NOMO-1 treated with dmso at 0.1 percent for 144 hours (cell line): ENCODE measurements around the gene PTPRN2.

Experiments used
- DNase-seq: peaks from one replicate; lab custom pipeline; 2025; ENCODE audit not compliant: unreplicated experiment; lab: John Stamatoyannopoulos, UW

PTPRN2 gene

DNA sequence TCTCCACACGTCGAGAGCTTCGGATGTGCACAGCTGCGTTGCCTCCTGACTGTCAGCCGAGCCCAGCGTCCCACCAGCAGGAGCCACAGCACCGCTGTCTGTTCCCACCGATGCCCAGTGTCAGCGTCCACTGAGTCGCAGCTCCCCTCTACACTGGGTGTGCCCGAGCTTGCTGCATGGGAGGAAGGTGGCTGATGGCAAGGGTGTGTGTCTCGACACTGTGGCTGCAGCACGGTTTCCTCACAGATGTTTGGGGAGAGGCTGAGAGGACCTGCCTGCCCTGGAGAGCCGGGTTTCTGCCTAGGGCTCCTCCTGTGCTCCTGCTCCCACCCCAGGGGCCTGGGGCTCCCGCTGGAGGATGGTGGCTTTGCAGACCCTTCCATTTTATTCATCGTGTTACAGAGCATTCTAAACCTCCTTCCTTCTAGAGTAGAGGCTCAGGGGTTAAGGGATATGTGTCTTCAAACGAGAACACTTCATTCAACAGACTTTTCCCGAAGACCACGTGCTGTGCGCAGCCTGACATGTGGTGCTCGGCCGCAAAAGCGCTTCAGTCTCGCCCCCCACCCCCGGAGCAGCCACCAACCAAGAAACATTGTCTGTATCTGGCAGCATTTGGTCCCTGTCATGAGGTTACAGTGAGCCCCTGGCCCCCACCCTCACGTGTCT lies 866.0 kb downstream of the PTPRN2 start:
- DNase-seq = no peak

DNA sequence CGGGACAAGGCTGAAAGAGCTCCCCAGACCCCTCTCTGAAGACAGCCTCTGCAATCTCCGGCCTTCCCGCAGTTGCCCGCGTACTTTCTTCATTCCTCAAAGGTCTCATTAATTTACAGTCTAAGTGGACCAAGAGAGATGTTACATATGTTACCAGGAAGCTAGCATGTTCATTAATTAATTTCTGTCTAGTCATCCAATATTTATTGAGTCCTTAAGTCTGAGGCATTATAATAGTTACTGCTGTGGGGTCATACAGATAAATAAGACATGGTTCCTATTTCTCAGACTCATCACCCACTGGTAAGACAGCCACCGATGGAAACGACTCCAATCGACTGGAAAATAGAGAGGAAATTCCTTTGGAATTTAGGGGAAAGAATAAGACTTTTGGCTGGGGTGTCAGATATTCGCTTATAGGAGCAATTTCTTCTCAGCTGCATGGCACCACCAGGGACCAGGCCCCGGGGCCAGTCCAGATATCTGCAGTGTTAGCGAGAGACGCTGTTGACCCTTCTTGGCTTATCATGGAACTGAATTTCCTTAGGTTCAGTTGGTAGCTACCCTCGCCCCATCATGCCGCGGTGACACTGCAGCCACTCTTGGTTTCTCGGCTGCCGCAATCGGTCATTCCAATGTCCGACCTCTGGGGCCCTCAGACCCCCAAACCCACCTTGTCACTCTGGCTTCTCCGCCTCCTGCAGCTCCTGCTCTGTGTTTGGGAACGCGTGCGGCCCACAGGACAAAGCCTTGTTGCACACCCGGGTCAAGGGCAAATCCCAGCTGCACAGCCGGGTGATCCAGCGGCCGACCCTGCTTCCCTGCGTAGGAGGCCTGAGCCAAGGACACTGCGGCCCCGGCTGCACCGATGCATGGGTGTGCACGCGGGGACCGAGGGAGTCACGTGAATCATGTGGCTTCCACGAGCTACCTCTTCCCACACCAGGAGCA lies 867.6 kb downstream of the PTPRN2 start:
- DNase-seq = no peak

DNA sequence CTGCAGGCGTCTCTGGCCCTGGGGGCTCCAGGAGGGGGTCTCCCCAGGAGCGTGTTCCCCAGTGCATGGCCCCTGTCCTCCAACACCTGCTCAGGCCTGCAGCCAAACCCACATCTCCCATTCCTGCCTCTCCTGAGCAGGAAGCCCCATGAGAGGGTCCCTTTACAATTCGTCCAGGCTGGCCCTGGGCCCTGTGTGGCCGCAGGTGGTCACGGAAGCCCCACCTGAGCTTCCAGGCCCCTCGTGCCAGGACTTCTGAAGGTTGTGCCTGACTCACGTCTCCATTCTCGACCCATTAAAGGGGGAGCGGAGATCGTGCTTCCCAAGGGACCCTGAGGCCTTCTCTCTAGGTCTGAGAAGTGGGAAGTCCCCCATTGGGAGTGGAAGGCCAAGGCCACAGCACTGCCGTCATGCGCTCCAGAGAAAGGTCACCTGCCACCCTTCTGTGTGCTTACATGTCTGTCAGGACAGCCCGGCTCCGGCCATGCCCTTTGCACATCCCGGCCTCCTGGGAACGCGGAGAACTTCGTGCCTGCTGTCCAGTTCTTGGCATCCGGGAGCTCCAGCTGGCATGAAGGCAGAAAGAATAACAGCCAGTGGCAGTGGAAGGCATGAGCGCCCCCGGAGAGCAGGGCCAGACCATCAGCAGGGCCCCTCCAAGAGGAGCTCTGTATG lies 868.5 kb downstream of the PTPRN2 start:
- DNase-seq = no peak

DNA sequence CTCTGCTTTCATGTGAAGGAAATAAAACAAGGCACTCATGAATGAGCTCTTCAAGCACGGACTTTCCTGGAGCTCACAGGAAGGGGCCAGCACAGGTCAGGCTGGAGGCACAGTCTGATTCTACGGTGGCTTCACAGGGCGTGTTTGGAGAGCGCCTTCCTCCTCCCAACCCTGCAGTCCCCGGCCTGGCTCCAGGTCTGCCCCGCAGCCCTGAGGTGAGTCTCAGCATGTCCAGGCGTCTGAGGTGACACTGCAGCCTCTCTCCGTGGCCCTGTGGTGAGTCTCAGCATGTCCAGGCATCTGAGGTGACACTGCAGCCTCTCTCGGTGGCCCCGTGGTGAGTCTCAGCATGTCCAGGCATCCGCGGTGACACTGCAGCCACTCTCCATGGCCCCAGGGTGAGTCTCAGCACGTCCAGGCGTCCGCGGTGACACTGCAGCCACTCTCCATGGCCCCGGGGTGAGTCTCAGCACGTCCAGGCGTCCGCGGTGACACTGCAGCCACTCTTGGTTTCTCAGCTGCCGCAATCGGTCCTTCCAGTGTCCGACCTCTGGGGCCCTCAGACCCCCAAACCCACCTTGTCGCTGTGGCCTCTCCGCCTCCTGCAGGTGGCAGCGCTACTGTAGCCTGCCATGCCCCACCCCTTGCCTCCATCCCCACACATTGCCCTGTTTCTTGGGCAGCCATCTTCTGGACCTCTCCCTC lies 869.2 kb downstream of the PTPRN2 start:
- no peak for DNase-seq

DNA sequence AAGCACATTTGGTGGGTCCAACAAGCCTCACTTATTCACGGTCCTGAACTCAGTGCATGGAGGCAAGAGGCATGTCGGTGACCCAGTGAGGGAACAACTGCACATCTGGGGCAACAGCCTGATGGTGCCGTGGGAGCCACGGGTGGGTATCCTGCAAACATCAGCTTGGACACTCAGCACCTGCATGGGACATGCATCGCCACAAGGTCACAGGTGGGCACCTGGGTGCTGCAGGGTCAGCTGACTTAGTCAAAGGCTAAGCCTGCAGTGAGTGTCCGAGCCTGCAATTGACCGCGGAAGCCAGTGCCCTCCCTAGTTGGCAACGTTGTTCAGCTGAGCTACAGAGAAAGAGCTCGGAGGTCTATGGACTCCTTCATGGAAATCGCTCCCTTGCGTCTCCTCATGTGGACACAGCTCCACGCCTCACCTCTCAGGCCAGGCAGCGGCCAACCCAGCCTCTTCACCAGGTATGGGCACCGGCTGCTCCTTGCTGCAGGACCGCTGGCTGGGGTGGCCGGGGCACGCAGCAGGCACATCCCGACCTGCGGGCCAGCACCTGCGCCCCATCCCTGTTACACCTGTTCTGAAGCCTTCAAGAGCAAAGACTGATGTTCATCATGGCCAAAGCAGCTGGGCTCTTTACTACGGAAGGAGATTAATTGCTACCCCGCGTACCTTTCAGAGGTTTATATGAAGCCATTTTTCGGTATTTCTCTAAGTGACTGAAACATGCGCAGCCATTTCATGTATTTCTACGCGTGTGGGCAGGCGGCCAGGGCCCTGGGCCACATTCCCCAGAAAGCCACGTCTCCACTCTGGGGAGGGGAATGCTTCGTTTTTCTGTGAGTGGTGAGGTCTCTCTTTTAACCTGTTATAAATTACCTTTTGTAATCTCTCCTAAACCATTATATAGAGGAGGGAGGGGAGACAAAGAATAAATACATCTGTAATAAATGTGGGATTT lies 870.1 kb downstream of the PTPRN2 start:
- DNase-seq = no peak

DNA sequence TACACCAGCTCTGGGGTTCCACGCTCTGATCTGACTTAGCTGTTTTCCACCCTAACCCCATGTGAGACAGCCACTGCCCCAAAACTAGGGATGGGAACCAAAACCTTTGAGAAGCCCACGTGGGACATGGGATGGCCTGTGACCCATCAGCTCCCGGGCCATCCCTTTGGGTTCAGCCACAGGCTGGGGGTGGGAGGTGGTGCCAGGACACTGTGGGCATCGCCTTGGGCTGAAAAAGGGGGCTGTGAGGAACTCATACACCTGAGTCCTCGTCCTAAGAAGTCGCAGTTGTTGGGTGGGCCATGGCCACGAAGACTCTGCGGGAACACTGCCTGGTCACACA lies 871.7 kb downstream of the PTPRN2 start:
- no peak for DNase-seq

DNA sequence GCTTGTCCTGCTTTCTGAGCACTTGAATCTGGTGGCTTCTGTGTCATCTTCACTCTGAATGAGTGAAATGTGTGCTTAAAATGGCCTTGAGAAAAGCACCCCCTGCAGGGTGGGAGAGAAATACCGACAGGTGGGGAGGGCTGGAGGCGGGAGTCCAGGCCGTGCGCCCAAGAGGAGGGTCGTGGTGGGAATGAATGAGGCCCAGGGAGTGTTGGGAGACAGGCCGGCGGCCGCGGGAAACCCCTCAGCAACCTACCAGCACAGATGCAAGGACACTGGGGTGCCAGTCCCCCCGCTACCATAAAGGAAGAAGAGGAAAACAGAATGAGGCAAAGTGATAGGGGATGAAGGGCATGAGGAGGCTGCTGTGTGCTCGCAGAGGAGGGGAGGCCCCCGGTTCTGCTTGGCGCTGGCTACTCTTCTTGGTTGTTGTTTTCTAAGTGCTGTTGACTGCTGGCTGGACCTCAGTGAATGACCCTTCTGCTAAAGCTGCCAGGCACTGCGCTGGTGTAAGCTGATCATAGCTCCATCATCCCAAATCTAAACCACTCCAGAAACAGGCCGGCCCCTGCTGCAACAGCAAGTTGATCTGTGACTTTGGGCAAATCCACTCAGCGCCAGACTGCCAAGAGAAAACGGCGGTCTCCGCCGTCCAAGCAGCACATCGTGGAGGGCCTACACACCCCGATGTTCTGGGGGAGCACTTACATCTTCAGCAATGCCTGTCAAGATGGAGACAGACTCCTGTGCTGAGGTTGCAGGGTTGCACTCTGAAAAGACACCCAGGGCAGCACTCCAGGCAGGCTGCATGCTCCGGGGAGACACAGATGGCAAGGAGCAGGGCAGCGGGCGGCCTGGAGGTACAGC lies 872.3 kb downstream of the PTPRN2 start:
- no peak for DNase-seq

DNA sequence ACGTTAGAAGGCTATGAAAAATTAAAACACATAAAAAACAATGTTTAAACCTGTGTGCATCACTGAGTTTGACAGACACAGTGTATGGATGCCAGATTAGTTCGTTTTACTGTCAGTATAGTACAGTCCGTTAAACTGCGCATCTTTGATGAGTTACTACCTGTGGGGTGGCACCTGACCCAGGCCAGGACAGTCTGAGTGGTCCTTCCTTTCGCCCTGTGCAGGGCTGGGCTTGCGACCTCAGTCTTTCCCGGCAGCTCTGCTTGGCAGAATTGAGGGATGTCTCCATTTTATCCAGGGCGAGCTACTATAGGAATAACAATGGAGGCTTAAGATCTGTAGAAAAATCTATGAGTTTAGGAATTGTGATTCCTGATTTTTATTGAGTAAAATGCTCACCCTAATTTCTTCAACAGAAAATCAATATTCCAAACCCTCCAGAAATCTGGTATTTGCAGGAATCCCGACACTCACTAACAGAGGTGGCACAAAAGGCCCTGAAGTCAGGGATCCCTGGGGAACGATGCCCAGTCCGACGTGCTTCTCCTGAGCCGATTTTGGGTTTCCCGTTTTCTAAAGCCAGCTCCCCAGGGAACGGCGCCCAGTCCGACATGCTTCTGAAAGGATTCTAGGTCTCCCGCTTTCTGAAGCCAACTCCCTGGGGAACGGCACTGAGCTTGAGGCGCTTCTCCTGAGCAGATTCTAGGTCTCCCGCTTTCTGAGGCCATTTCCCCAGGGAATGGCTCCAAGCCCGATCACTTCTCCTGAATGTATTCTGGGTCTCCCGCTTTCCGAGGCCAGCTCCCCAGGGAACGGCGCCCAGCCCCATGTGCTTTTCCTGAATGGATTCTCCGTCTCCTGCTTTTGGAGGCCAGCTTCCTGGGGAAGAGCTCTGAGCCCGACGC lies 873.2 kb downstream of the PTPRN2 start:
- DNase-seq = no peak

DNA sequence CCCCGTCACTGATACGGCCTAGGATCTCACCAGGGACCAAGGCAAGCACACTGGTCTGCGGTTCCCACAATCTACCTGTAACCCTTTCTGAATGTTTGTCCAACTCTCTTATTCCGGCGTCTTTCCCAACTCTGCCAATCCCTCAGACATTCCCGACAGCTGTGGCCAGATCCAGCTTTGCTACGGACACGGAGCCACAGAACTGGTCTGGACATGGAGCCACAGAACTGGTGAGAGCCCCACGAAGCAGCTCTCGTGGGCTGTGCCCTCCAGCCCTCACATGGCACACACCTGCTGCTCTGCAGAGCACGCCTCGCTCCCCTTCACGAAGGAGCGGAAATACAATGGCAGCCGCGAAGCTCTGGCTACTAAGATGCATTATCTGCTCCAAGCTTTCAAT lies 874.0 kb downstream of the PTPRN2 start:
- DNase-seq = no peak

DNA sequence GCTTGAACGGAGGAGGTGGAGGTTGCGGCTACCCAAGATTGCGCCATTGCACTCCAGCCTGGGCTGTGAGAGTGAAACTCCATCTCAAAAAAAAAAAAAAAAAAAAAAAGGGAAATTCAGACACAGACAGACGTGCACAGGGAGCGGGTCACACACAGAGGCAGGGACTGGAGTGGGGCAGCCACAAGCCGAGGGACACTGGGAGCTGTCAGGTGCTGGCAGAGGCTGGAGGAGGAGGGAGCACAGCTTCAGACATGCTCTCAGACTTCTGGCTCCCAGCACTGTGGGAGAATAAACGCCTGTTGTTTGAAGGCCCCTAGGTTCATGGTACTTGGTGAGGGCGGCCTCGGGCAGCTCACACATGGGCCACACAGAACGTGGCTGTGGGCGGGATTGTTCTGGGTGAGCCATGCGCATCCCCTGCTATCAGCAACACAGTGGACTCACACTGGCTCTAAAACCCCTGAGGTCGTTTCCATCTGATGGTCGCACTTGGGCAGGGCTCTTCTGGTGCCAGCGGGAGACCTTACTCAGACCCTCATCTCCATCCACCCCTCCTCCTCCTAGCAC lies 874.9 kb downstream of the PTPRN2 start:
- peak; percentile 9 for DNase-seq

DNA sequence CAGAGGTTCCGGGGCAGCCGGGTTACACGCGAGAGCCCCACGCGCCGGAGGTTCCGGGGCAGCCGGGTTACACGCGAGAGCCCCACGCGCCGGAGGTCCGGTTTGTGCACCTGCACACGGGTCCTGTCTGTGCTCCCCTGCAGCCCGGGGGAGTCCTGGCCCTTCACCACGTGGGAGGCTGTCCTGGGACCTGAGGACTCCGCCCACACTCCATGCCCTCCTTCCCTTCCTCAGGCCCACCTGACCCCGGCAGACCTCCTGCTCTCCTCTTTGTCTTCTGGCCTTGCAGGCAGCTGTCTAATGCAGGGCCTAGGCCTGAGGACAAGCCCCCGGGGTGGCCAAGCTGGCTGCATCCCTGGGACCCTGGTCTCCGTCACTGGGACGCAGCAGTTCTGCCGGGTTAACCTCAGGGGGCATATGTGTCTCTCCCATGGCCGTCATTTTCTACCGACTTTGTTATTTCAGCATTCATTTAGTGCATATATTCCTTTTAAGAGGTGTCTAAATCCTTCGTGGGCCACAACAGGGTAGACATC lies 876.2 kb downstream of the PTPRN2 start:
- no peak for DNase-seq

DNA sequence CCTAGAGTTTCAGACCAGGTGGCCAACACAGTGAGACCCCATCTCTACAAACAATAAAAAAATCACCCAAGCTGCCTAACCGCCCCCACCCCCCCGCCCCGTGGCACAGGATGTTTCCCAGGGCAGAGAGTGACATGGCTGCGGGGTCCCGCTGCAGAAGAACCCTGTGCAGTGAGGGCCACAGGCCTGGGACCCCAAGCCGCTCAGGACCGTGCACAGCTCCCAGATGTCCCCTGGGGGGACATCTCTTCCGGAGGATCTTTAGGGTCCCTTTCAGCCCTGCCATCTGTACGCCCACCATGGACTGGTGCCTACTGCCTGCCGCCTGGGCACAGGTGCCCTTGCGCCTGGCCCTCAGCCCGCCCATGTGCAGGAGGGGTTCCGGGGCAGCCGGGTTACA lies 877.2 kb downstream of the PTPRN2 start:
- DNase-seq = no peak

DNA sequence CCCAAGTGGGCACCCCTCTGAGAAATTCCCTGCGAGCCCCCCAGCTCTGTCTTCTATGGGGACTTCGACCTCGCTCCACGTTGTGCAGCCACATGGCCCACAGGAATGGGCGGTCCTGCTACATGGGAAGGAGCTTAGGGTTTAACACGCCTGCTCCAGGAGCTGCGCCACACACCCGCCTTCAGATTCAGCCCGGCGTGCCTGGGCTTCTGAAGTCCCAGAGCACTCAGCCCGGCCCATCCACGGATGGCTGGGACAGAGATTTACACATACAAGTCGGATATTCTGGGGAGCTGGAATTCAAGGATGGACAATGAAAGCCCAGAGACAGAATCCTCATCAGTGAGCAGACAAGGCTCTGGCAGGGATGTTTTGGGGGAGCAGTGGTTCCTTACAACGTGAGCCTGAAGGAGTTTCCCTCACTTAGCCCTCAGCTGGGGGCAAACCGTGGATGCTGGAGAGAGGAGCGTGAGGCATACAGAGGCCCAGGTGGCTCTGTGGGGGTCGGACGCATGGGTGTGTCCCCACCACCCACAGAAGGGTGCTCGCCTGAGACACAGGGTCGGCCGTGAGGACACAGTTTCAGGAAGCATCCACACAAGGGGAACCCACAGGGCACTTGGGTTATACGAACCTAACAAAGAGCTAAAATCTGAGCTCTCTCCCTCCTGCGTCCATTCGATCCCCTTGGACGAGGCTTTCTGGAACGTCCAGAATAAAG lies 877.9 kb downstream of the PTPRN2 start:
- no peak for DNase-seq

DNA sequence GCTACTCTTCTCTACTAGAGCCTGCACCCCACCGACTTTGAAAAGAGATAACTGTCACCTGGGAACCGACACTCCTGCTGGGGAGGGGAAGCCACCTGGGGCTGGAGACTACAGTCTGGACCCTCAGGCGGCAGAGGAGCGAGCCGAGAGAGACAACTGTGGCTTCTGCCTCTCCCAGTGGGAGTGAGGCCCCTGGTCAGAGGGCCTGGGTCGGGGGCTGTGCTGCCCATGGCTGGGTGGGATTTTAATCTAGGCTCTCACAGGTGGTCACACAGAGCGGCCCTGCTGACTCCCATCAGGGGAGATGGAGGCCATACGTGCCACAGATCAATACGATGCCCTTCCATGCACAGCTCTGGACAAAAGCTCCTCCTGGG lies 878.7 kb downstream of the PTPRN2 start:
- no peak for DNase-seq

DNA sequence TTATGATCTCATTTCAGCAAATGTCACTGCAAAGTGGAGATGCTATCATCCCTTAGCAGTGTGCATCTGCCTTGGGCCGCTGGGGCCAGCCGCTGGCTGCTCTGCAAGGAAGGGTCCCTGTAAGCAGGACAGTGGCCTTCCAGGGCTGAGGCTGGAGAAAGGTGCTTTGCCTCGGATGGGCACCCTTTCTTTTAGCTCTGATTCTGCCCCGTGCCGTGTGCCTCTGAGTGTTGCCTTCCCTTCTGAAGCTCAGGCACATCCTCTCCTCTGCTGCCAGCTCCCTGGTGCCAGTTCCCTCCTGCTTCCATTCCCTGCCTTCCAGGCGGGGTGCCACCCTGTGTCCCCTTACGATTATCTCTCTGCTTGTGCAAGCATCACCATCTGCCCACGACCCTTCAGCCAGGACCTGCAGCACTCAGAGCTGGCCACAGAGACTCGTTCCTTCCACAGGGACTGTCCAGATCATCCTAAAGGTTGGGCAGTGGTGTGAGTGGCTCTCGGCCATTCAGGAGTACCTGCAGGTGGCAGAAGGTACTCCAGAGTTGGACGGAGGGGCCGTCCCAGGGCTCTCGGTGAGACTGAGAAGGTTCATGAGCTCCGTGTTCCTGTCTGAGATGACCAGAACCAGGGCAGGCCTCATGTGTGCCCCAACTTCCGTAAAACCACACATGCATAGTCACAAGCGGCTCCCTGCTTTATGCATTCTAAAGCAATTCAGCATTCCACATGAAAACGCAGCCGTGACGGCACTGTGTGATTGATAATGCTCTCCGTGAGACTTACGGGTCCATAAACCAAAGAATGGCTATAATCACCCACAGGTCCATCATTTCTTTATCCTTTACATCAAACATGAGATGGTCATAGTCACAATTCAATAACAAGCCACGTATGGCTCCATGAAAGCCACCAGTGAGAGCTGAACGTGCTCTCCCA lies 879.4 kb downstream of the PTPRN2 start:
- DNase-seq = no peak

DNA sequence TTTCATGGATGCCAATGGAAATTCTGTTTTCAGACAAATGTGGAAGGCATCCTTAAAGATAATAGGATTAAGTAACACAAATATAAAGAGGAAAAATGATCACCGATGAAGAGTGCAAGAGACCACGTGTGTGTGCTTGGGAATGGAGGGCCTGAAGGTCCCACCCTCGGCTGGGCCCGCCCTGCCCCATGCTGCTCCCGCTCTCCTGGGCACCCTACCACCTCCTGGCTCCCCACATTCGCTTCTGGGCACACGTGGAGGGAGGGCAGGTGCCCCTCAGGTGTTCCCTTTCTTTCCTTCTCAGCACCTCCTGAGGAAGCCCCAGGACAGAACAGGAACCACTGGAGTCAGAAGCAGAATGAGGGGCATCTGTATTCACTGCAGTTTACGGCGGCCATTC lies 883.3 kb downstream of the PTPRN2 start:
- DNase-seq = no peak
